HEK293 (cell line): Measurements from ENCODE around the gene CTAG2.

Experiments
- KLF7 ChIP-seq: fragments of 450-650 bp; formaldehyde crosslinking; IDR thresholded peaks from 2 replicates; pipeline ENCODE4 v1.5.1; 2016; ENCODE audit warnings: missing biosample characterization, missing genetic modification characterization, borderline replicate concordance
- TF ChIP-seq, protein P1 (sequence below): fragments of 450-650 bp; formaldehyde crosslinking; IDR thresholded peaks from 2 replicates; pipeline ENCODE4 v1.5.1; 2016; ENCODE audit warnings: missing biosample characterization, missing genetic modification characterization
- TF ChIP-seq, protein P2 (sequence below): fragments of 450-650 bp; formaldehyde crosslinking; IDR thresholded peaks from 2 replicates; pipeline ENCODE4 v1.5.1; 2016; ENCODE audit warnings: missing biosample characterization, missing genetic modification characterization
- TF ChIP-seq, protein P3 (sequence below): sonication (generic); formaldehyde crosslinking; IDR thresholded peaks from 2 replicates; pipeline ENCODE4 v1.8.1; 2022; ENCODE audit warnings: mild to moderate bottlenecking, moderate library complexity, missing genetic modification reagents

DNA sequence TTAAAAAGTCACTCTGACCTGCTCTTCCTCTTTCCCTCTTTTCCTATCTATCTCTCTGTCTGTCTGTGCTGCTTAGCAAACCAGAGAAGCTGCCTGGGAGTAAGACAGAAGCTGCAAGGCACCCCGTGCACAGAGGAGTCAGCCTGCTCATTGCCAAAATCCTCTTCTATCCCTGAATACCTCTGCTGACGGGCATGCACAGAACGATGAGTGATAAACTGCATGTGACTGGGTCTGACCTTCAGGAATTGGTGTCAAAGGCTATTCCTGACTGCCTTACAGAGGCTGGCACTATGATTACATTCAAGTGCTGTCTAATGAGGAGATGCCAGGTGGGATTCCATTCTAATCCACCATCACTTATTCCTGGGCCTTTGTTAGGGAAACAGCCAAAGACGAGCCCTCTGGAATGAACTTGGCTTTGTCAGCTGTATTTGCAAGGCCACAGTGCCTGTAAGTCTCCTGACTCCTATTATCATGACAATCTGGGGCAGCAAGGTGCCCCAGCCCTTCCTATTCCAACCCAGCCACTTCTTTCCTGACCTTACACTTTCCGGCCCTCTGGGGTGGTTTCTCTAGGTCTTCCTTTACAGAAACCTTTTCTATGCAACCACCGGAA is 45.4 kb upstream of the CTAG2 start:
- TF ChIP-seq, protein P1, sequence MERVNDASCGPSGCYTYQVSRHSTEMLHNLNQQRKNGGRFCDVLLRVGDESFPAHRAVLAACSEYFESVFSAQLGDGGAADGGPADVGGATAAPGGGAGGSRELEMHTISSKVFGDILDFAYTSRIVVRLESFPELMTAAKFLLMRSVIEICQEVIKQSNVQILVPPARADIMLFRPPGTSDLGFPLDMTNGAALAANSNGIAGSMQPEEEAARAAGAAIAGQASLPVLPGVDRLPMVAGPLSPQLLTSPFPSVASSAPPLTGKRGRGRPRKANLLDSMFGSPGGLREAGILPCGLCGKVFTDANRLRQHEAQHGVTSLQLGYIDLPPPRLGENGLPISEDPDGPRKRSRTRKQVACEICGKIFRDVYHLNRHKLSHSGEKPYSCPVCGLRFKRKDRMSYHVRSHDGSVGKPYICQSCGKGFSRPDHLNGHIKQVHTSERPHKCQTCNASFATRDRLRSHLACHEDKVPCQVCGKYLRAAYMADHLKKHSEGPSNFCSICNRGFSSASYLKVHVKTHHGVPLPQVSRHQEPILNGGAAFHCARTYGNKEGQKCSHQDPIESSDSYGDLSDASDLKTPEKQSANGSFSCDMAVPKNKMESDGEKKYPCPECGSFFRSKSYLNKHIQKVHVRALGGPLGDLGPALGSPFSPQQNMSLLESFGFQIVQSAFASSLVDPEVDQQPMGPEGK (tag by site-specific recombination): no peak
- TF ChIP-seq, protein P2, sequence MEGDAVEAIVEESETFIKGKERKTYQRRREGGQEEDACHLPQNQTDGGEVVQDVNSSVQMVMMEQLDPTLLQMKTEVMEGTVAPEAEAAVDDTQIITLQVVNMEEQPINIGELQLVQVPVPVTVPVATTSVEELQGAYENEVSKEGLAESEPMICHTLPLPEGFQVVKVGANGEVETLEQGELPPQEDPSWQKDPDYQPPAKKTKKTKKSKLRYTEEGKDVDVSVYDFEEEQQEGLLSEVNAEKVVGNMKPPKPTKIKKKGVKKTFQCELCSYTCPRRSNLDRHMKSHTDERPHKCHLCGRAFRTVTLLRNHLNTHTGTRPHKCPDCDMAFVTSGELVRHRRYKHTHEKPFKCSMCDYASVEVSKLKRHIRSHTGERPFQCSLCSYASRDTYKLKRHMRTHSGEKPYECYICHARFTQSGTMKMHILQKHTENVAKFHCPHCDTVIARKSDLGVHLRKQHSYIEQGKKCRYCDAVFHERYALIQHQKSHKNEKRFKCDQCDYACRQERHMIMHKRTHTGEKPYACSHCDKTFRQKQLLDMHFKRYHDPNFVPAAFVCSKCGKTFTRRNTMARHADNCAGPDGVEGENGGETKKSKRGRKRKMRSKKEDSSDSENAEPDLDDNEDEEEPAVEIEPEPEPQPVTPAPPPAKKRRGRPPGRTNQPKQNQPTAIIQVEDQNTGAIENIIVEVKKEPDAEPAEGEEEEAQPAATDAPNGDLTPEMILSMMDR (tag by site-specific recombination): no peak
- TF ChIP-seq, protein P3, sequence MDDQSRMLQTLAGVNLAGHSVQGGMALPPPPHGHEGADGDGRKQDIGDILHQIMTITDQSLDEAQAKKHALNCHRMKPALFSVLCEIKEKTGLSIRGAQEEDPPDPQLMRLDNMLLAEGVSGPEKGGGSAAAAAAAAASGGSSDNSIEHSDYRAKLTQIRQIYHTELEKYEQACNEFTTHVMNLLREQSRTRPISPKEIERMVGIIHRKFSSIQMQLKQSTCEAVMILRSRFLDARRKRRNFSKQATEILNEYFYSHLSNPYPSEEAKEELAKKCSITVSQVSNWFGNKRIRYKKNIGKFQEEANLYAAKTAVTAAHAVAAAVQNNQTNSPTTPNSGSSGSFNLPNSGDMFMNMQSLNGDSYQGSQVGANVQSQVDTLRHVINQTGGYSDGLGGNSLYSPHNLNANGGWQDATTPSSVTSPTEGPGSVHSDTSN (CRISPR knock-in tag): no peak
- no peak for TF ChIP-seq KLF7 (tag by site-specific recombination)
